GM21619 (cell line): ENCODE data around the gene PARD3B.

Source experiments
- ATAC-seq: cut with Tn5 transposase; IDR thresholded peaks from one replicate; pipeline ENCODE4 v1.9.1; 2021; ENCODE audit not compliant: unreplicated experiment

The PARD3B gene

GRCh38 chr2:204744506-204744905, 199.2 kb downstream of the PARD3B start:
- no peak for ATAC-seq

DNA sequence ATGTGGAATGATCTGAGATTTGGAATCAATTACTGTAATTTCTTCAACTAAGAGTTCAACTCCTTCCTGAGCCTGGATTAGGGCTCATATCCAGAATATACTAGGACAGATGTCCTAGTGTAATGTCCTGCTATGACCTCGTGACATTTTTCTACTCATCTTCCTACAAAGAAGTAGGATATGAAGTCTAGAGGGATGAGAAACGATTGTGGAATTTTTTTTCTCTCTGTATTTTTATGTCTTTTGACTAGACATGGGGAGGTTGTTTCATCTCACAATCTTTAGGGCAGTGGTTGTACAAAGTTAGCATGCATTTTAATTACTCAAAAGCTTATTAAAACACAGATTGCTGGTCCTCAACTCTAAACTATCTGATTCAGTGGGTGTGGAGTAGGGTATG, 203.0 kb downstream of the PARD3B start:
- ATAC-seq: no peak

- no peak for ATAC-seq
Measured at GRCh38 chr2:204749319-204749718, 204.0 kb downstream of the PARD3B start.

GRCh38 chr2:204750389-204750788, 205.1 kb downstream of the PARD3B start:
- ATAC-seq: no peak

DNA sequence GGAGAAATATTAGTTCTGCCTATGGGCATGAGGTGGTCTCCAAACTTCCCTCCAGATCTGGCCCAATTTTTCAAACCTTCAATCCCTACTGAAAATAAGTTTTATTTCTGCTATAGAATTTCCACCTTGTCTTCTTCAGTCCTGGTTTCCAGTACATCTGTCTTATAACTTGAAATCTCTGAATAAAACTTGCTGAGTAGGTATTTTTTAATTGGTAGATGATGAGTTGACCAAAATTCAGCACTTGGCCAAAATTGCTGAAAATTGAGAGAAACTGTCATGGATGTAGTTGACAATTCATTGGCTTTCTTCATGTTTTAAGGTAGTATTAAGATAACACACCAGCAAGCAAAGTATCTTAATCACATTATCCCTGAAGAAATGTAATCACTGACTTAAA, 206.2 kb downstream of the PARD3B start:
- ATAC-seq: no peak

DNA sequence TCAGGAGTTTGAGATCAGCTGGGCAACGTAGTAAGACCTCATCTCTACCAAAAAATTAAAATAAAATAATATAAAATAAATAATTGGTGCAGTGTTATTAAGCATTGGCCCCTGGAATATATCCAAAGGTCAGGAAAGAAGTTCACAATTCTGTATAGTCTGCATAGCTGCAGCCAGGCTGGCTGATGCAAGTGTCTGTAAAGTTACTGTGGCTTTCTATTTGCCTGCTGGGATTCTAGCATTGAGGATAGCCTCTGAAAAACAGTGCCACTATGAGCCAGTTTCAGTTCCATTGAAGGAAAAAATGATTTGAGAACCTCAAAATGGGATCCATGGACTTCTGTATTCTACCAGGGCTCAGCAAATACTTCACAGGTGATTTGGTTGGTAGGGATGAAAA, 208.6 kb downstream of the PARD3B start:
- ATAC-seq: no peak

DNA sequence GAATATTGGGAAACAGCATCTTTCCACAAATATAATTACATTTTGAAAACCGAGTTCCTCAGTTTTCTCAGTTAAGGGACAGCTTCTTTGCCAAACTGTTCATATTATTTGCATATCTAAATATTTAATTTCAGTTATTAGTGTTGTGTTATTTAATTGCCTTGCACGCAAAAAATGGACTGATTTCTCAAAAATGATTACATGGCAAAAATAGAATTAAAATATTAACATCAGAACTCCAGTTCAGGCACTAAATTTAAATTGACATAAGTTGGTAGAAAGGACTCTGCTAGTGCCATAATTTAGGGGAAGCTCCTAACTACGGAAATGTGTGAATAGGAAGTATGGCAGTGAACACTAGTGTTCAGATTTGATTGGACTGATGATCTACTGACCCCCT, 209.6 kb downstream of the PARD3B start:
- ATAC-seq: no peak

DNA sequence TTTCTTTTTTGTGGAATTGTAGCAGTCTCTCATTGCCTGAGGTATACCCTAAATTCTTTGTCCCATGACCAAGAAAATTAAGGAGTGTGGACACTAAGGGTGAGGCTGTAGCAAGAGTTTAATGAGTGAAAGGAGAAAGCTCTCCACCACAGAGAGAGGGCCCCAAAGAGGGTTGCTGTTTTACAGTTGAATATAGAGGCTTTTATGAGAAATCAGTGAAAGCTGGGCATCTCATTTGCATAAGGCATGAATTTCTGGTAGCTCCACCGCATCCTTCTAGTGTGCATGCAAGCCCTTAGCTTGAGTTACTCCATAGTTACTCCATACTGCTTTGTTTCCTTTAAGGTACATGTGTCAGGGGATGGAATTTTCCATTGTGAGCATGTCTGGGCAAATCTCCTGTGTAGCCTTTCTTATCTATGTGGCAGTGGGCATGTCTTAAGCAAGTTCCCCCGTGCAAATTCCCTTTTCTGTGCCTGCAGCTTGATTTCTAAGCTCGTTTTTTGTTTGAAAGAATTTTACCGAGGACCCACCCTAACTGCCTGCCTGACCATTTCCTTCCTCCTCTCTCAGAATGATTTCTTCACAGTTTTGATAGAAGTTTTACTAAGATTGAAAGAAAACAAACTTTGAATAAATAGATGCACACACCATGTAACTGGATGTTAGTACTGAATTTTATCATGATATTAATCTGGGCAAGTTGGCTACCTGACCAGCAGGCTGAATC, 218.9 kb downstream of the PARD3B start:
- no peak for ATAC-seq

DNA sequence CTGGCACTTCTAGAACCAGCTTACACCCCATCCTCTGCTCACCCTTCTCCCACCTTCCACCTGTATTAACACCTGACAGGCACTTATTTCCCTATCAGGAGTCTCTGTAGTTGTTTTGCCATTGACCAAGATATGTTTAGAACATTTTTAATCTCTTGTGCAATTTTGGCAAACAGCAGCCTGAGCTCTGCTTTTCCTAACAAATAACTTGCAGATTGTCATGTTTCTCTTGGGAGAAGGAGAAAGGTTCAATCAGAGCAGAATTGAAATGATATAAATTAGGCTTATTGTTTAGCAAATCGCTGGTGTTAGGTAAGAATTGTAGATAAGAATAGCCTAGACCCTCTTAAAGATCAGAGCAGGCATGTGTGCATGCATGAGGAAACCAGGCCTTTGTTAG, 225.5 kb downstream of the PARD3B start:
- no peak for ATAC-seq

- ATAC-seq: no peak
Measured at GRCh38 chr2:204771721-204772120, 226.4 kb downstream of the PARD3B start.

GRCh38 chr2:204772546-204772945, 227.3 kb downstream of the PARD3B start:
- ATAC-seq: no peak

DNA sequence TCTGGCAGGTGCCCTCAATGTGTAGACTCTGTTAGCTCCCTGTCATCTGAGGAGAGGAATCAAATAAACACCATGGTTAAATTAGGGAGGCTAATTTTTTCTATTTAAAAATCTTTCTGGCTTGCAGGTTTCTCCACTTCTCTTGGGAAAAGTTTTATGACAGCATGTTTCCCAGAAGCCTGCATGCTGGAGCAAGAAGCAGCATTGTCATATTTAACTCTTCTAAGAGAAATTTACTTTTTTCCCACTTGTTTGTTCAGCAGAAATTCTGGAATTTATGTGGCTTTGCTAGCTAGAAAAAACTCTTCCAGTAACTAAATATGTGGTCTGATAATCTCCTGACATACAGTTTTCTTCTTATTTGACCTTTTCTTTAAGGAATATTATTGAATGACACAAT, 230.5 kb downstream of the PARD3B start:
- no peak for ATAC-seq

DNA sequence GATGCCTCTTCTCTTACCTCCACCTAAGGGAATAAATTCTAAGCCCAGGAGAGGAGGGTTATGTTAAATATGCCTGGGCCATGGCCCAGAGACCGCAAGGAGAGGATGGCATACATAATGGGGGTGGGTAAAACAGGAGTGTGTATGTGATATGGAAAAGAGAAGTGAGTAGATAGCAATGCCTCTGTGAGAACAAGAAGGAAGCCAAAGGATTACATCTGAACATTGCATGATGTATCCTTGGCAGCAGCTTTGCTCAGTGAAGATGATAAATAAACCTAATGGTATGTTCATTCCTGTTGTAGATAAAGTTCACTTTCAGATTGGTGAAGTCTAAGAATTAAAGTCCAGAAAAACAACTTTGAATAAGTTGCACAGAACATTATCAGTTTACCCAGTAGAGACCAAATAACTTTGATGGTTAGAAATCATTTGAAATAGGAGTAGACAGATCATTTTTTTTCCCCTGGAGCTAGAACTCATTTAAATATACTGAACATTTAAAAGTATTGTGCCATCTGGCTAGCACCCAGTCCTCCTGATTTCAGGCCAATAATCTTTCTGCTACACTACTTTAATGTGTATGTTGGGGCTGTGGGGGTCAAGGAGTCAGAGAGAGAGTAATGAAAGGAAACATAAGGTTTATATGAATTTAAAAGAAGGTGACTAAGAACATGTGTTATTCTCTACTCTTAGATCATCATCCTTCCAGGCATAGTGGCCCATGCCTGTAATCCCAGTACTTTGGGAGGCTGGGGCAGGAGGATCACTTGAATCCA, 231.7 kb downstream of the PARD3B start:
- ATAC-seq: no peak

DNA sequence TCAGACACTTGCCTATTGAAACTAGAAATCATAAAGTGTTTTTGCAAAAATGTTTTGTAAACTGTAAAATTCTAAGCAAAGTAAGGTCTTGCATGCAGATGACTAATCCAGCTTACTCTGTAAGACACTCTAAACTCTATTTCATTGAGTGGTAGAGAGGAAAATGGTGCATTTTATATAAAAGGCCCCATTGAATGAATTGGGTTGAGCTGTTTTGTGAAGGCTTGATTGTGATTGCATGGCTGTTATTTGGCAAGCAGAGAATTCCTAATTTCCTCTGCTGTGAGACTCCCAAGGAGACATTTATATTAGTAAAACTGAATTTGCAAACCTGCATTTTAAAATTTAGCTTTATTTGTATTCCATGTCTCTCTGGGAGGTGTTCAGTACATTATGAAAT, 234.5 kb downstream of the PARD3B start:
- no peak for ATAC-seq

DNA sequence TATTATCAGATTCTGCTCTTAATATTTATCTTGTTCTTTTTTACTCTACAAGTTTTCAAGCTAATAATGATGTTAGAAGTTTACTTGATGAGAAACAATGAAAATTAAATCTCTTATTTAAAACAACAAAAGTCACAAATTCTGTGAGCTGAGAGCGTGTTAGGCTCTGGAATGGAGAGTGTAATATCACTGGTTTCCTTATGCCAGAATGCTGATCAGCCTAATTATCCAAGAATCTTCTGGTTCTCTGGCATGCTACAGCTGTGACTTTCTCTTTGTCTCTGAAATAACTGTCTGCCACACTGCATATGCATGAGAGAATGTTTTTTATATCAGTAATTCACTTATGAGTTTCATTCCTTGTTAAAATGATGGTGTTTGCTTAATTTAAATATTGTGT, 236.7 kb downstream of the PARD3B start:
- no peak for ATAC-seq

- ATAC-seq: no peak
Measured at GRCh38 chr2:204790076-204790475, 244.8 kb downstream of the PARD3B start.

- no peak for ATAC-seq
Measured at GRCh38 chr2:204791230-204791629, 246.0 kb downstream of the PARD3B start.

GRCh38 chr2:204794624-204795023, 249.3 kb downstream of the PARD3B start:
- ATAC-seq: no peak

- ATAC-seq: no peak
Measured at GRCh38 chr2:204795156-204795555, 249.9 kb downstream of the PARD3B start.

DNA sequence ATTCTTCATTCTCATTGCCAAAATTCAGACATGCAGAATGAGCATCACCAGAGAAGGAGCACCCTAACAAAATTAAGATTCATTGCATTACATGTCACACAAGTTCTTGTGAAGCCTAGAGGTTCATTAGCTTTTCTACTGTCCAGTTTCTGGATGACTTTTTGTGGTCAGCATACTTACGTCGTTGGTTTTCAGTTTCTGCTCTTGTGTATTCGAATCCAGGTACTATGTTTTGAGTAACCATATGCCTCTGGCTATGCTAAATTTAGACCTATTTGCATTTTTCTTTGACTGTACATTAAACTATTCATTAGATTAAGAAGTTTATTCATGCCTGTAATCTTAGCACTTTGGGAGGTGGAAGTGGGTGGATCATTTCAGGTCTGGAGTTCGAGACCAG, 251.3 kb downstream of the PARD3B start:
- ATAC-seq: peak; percentile 94

DNA sequence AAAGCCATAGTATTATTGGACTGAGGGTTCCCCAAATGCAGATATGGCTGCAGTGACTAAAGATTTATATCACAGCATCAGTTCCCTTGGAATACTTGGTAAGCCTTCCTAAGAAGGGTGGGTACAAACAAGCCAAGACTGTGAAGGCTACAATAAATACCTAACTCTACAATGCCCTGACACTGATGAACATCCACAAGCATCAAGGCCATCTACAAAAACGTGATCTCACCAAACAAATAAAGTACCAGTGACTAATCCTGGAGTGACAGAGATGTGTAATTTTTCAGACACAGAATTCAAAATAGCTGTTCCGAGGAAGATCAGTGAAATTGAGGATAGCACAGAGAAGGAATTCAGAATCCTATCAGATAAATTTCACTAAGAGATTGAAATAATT, 254.5 kb downstream of the PARD3B start:
- no peak for ATAC-seq

- ATAC-seq: no peak
Measured at GRCh38 chr2:204808494-204808893, 263.2 kb downstream of the PARD3B start.
